Putamen (tissue), 1 donor: ENCODE results near the gene KIAA0232.
"Not testable (repeated sequence)": the region's sequence is repeated elsewhere in the genome, so short reads cannot be mapped to it uniquely, and the experiment has no call there.

Experiments used
- DNase-seq: peaks from one replicate; pipeline ENCODE4 v3.0.0-alpha.2; 2016; ENCODE audit warnings: low spot score

The KIAA0232 gene

GRCh38 chr4:6905516-6906445 is 123.3 kb downstream of the KIAA0232 start:
- no peak for DNase-seq

DNA sequence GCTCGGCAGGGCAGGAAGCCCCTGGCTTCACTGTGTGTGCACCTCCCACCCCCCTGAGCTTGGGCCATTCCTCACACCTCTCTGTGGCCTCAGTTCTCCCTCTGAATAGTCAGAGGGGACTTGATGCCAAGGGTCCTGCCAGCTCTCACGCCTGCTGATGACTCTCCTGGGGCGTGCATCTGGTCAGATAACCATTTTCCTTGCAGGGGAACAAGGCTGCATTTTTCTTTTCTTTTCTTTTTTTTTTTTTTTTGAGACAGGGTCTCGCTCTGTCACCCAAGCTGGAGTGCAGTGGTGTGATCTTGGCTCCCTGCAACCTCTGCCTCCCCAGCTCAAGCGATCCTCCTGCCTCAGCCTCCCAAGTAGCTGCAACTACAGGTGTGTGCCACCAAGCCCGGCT is 124.0 kb downstream of the KIAA0232 start:
- DNase-seq, result not testable (repeated sequence)

DNA sequence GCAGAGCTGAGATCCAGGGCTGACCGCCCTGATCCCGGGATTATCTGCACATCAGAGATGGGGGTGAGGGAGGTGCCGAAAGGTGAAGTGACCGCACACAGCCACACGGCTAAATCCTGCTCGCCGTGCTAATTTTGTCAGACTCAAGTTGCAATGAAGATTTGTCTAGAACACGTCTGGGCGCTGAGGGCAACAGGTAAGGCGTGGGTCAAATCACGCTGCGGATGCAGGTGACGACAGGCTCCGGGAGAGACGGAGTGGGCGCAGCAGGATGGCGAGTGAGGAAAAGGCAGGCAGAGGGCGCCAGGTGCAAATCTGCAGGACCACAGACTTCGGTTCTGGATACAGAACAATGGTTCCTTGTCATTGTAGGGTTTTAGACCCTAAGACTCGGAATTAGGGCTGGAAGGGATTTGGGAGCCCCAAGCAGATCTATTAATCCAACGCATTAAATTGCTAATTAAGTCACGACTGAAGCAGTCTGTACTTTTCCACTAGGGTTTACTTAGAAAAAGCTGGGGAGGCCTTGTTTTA is 125.2 kb downstream of the KIAA0232 start:
- no peak for DNase-seq

- DNase-seq, result no peak
Observed at GRCh38 chr4:6908432-6909112, 126.0 kb downstream of the KIAA0232 start.

- peak; percentile 89 for DNase-seq
Observed at GRCh38 chr4:6909113-6909969, 126.8 kb downstream of the KIAA0232 start, which contains the start of gene TBC1D14. TSS of gene TBC1D14 (plus strand) at chr4:6909826. CDS start at chr4:6923390, 13,564 bp downstream.

GRCh38 chr4:6909970-6910339 is 127.4 kb downstream of the KIAA0232 start:
- DNase-seq, result no peak

DNA sequence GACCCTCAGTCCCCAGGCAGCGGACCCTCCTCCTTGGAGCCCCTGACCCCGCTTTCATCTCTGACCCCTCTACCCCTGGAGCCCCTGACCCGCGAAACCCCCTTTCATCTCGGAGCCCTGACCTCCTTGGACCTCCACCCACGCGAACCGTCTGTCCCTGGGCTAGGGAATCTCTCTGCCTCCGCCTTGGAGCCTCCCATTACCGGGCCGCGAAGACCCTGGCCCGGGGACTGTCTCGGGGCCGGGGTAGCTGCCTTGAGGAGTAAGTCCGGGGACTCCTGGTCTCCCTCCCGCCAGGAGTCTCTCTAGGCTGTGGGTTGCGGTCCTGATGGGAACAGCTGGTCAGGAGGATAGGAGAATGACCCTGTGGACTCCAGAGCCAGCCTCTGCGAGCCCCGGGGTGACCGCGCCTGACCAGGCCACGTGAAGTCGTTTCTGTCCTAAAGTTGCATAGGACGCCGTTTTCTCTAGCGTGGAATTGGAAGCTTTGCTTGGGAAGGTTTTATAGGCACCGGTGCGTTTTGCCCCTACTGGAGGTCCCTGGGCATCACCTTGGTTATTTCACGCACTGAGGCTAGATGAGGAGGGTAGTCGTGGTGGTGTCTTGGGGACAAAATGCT is 127.9 kb downstream of the KIAA0232 start:
- DNase-seq, result no peak

- no peak for DNase-seq
Observed at GRCh38 chr4:6910960-6911874, 128.7 kb downstream of the KIAA0232 start.

DNA sequence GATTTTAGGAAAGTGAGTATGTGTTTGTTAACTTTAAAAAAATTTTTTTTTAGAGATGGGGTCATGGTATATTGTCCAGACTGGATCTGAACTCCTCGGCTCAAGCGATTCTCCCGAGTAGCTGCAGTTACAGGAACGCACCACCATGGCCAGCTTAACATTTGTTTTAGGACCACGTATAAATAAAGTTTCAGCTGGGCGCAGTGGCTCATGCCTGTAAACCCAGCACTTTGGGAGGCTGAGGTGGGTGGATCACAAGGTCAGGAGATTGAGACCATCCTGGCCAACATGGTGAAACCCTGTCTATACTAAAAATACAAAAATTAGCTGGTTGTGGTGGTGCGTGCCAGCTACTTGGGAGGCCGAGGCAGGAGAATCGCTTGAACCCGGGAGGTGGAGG is 129.4 kb downstream of the KIAA0232 start:
- DNase-seq, result not testable (repeated sequence)

DNA sequence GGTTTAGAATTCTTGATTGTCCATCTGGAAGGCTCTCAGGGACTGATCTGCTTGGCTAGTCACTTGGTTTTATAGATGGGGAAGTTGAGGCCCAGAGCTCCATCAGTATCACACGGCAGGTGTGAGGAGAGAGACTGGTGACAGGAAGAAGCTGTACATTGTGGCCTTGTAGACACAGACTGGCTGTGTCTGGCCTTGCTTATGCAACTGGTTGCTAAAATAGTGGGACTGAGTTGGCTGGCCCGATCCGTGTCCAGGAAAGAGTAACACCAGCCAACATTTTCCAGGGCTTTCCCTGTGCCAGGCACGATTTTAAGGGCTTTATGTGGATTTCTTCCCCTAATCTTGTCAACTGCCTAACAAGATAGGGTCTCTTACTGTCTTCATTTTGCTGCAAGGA is 129.9 kb downstream of the KIAA0232 start:
- no peak for DNase-seq

- DNase-seq, result no peak
Observed at GRCh38 chr4:6913350-6913905, 130.9 kb downstream of the KIAA0232 start.

DNA sequence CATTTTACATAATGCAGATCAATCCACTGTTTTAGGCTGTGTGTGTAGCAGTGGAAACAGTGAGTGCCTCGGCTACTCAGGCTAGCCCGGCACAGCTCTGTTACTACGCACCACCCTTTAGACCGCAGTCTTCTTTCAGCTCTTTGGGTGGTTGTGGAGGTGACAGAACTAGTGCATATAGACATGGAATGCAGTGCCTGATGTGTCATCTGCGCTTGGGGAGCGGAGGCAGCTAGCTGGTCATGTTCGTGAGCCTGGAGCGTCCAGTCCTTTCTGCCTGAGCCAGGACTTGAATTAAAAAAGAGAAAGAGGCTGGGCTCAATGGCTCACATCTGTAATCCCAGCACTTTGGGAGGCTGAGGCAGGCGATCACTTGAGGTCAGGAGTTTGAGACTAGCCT is 131.9 kb downstream of the KIAA0232 start:
- DNase-seq, result no peak

DNA sequence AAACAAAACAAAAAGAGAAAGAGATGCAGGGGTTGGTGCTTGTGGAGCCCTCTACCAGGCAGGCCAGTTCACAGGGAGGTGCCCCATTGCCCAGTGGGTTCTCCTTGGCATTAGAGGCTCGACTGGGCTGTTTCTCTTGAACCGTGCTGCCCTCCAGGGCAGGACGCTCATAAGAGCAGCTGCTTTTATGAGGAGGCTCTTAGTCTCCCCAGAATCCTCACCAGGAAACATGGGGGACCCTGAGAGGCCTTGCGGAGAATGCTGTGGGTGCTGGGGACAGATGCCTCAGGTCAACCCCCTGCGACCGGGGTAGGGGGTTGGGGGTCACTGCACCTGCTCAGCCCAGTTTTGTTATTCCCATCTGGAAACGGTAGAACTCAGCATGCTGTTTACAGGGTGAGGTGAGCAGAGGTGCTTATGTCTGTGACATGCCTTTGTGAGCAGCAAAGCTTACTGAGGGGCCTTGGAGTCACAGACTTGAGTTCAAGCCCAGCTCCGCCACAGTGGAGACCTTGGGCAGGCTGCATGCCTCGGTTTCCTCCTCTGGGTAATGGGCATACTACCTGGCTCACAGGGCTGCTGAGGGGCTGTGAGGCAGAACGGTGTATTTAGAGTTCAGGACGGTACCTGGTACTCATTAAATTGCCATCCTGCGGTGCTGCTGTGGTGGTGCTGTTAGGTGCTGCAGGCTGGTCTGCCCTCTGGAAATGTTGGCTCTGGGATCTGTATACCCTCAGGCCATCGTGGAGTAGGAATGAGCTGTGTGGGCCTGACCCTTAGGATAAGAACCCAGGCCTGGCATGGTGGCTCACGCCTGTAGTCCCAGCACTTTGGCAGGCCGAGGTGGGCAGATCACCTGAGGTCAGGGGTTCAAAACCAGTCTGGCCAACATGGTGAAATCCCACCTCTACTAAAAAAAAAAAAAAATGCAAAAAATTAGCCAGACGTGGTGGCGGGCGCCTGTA is 132.8 kb downstream of the KIAA0232 start:
- no peak for DNase-seq

DNA sequence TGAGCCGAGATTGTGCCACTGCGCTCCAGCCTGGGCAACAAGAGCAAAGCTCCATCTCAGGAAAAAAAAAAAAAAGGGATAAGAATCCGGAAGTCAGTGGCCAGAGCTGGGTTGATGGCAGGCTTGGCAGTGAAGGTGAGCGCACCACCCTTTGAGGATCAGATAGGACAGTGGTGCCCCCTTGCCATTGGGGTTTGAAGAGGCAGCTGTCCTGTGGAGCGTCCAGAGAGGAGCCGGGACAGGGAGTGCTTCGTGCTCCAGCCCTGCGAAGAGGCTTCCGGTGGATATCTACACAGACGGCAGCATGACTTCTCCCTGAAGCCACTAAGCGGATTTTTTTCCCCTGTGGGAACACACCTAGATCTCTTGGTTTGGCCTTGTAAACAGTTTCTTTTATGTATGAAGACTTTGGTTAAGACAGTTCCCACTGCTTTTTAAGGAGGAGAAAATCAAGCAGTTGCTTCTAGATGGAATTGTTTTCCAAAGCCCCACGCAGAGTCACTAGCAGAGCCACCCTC is 133.6 kb downstream of the KIAA0232 start:
- no peak for DNase-seq

GRCh38 chr4:6916587-6917460 is 134.3 kb downstream of the KIAA0232 start:
- DNase-seq, result no peak

DNA sequence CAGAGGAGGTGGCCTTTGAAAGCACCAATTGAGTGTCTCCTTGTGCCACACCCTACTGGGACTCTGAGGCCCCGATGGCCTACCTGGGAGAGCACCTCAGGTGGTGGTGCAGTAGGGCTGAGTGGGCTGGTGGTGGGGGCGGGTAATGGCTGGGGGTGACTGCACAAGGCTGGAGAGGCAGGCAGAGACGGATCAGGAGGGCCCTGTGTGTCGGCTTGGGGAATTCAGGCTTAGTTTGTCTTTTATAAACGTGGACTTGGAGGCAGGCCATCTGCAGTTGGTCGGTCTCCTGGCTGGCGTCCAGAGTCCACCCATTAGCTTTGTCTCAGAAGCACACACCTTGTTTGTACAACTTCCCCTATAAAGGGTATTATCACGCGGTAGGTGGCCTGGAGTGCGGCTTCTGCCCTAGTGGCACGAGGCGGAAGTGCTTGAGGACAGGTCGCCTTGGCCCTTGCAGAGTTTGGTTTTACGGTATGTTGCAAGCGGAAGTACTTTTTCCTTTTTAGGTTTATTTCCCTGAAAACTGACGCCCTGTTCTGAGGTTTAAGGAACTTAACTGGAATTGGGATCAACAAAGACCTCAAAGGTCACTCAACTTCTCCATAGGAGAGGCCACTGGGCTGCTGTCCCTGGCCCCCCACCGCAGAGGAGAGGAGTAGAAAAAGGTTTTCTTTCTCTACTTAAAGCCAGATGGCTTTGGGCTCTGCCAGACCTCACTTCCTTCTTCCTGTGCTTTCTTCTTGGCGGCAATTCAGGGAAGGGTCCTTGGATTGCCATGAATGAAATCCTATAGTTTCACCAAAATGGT is 135.1 kb downstream of the KIAA0232 start:
- DNase-seq, result no peak

- DNase-seq, result no peak
Observed at GRCh38 chr4:6918338-6918737, 135.8 kb downstream of the KIAA0232 start.
